ENCODE results near the gene PRKCE. TPM values are rescaled to one million over a fixed set of nuclear protein-coding genes. Genes with fewer than 3 reads are reported as not detected.
A peak's percentile ranks its signal among the peaks of the same experiment; 100 is the strongest.

PRKCE gene
- total RNA-seq, 1 donor: 12.5 TPM

DNA sequence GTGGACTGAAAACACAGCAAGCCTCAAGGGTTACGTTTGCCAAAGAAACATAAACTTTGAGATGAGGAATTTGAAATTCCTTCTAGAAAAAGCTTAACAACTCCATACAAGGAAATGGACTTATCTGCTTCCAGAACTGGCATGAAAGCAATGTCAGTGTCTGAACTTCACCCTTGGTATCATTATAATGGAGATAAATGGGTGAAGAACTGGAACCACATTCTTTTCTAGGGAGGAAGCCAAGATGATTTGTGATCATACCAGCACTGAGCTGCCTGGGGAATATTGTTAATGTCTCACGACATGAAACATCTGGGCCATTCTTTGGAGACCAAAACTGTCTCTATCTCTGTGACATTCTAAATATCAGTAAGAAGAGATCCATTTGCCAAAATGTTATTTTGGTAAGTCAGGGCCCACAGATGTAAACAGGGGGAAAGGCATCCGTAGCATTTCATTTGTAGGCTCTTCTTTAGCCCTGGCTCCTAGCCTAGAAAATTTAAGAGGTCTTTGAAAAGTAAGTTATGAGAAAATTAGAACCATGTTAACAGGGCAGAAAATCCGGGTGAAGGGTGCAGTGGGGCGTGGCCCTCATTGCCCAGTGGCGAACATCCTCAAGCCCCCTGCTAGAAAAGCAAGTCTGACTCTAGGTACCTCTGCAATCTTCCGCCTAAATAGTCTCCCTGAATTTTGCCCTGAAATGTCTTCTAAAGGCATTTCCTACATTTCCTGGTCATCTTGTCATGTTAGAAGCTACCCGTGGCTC is 350.4 kb downstream of the PRKCE start:
- peak; percentile 94 for DNase-seq (ENCODE audit: low read depth)
- no peak overlapping the region for H3K4me3 ChIP-seq (ENCODE audit: low read depth, low read length)
- TF ChIP-seq, protein P1, sequence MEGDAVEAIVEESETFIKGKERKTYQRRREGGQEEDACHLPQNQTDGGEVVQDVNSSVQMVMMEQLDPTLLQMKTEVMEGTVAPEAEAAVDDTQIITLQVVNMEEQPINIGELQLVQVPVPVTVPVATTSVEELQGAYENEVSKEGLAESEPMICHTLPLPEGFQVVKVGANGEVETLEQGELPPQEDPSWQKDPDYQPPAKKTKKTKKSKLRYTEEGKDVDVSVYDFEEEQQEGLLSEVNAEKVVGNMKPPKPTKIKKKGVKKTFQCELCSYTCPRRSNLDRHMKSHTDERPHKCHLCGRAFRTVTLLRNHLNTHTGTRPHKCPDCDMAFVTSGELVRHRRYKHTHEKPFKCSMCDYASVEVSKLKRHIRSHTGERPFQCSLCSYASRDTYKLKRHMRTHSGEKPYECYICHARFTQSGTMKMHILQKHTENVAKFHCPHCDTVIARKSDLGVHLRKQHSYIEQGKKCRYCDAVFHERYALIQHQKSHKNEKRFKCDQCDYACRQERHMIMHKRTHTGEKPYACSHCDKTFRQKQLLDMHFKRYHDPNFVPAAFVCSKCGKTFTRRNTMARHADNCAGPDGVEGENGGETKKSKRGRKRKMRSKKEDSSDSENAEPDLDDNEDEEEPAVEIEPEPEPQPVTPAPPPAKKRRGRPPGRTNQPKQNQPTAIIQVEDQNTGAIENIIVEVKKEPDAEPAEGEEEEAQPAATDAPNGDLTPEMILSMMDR (IDR thresholded peaks at IDR 0.05; ENCODE audit: insufficient read depth, low read length): no peak

DNA sequence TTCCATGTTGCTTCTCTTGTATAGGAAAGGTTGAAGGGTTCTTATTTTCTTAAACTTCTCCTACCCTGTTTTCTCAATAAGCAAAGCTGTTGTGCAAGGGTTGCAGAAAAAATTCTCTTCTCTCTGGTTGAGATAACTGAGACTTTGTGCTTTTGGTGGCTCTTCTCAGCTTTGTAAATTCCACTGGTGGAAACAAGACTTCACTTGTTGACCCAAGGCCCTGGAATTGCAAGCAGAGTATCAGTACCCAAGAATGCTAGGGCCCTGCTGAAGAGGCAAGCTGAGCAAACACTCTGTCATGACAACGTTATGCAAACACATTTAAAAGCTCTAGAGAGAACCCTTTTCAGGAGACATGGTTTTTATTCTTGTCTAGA is 351.0 kb downstream of the PRKCE start:
- H3K4me3 ChIP-seq (ENCODE audit: low read depth, low read length): no peak overlapping the region
- TF ChIP-seq, protein P1 (IDR thresholded peaks at IDR 0.05; ENCODE audit: insufficient read depth, low read length): no peak
- peak; percentile 70 for DNase-seq (ENCODE audit: low read depth)

DNA sequence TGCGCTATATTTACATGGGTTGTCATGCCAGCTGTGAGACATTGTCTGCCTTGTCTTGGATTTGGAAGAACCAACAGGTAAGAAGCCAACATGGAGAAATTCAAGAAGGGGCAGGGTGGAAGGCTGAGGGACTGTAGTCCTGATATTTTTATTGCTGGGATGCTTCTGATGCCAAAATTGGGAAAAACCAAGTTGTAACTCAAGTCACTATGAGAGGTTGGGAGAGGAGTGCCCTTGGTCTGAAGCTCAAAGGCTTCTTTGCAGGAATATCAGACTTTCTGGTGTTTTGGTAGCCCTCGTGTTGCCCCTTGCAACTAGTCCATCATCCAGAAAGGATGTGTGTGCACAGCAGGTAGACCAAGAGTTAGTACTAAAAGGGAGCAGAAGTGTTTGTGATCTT is 351.5 kb downstream of the PRKCE start:
- TF ChIP-seq, protein P1 (IDR thresholded peaks at IDR 0.05; ENCODE audit: insufficient read depth, low read length): no peak
- H3K4me3 ChIP-seq (ENCODE audit: low read depth, low read length): no peak overlapping the region
- DNase-seq (ENCODE audit: low read depth): no peak

DNA sequence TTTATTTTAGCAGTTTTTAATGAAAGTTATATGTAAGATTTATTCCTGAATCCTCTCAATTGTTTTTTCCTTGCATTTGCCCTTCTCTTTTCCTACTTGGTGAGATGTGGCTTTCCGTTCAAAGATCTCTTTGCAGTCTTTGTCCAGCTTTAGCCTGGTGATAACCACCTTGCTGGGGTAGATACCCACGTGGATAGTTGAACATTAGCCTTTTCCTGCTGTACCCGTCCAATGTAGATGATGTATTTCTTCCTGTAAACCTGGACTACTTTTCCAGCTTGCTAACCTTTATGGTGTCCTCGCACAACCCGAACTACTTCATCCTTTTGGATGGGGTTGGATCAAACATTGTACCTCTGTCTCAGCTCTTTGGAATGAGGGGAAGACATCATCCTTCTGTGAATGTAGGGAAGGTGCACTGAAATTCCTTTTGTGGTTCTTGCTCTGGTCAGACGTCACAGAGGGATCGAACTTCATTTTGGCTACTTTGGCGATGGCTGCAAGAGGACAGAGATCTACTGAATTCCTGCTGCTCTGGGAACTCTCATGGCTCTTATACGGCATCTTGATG is 352.5 kb downstream of the PRKCE start:
- TF ChIP-seq, protein P1 (IDR thresholded peaks at IDR 0.05; ENCODE audit: insufficient read depth, low read length): no peak
- peak; percentile 18 for DNase-seq (ENCODE audit: low read depth)
- H3K4me3 ChIP-seq (ENCODE audit: low read depth, low read length): no peak overlapping the region

DNA sequence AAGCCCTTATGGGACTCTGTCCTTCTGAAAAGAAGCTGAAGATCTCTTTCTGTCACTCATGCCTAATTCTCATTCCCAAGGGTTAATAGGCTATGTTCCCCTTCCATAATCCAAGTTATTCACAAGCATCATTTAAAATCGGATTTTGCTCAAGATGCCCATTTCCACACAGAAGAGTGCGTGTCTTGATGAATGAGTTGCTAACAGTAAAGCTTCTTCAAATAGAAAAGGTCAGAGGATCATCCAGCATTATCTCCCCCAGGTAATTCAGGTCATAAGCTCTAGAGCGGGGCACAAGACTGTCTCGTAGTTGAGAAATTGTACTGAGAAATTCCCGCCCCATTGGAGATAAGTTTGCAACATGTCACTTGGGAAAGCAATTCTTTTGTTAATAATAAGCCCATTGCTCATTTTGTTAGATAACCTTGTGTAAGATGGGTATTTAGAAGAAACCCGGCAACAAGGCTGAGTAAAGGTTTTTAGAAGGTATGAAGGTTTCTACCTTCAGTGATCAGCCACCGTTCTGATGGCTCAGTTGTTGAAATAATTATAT is 355.1 kb downstream of the PRKCE start:
- TF ChIP-seq, protein P1 (IDR thresholded peaks at IDR 0.05; ENCODE audit: insufficient read depth, low read length): no peak
- no peak overlapping the region for H3K4me3 ChIP-seq (ENCODE audit: low read depth, low read length)
- DNase-seq (ENCODE audit: low read depth): no peak

DNA sequence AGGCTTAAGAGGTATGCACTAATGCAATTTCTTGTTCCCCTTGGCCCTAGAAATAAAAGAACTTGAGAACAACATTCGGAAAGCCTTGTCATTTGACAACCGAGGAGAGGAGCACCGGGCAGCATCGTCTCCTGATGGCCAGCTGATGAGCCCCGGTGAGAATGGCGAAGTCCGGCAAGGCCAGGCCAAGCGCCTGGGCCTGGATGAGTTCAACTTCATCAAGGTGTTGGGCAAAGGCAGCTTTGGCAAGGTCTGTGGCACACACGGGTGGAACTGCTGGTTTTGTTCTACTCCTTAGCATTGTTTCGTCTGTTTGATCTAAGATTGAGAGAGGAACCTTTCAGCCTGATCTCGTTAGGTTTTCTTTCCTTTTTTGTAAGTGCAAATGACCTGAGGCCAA is 355.9 kb downstream of the PRKCE start:
- no peak overlapping the region for H3K4me3 ChIP-seq (ENCODE audit: low read depth, low read length)
- no peak for DNase-seq (ENCODE audit: low read depth)
- TF ChIP-seq, protein P1 (IDR thresholded peaks at IDR 0.05; ENCODE audit: insufficient read depth, low read length): no peak

Measured in fibroblast of the aortic adventitia (primary cell).